ENCODE data around the gene ENC1.

DNA sequence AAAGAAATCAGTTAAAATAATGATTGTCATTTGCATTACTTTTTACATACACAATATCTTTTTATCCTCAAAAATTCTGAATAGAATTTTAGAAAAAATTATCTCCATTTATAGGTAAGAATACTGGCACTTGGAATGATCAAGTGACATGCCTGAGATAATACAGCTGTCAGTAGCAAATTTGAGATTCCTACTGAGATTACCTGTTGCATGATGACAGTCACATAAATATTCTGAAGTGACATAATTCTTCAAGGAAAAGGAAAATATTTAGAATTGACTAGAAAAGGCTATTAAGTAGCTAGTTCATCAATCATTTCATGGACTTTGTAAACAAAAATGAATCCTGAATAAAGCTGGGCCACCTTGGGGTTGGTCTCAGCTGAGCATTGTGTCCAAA is 15.2 kb upstream of the ENC1 start:
- TF ChIP-seq CTCF (conservative IDR thresholded peaks at IDR 0.05) (no peak), EZH2 (IDR thresholded peaks at IDR 0.05; ENCODE audit: low read depth) (no peak)

All from PC-9 (cell line).